ENCODE data around the gene SLC19A1.

SLC19A1 gene

GRCh38 chr21:45467221-45467779 lies 74.9 kb downstream of the SLC19A1 start:
- no peak for DNase-seq (ENCODE audit: low read depth in 2 of 2)

- DNase-seq (ENCODE audit: low read depth in 2 of 2): no peak
Measured at GRCh38 chr21:45466330-45467220, 75.7 kb downstream of the SLC19A1 start.

GRCh38 chr21:45465611-45466329 lies 76.5 kb downstream of the SLC19A1 start:
- DNase-seq (ENCODE audit: low read depth in 2 of 2): no peak

GRCh38 chr21:45465105-45465504 lies 77.1 kb downstream of the SLC19A1 start:
- DNase-seq (ENCODE audit: low read depth in 2 of 2): no peak

- no peak for DNase-seq (ENCODE audit: low read depth in 2 of 2)
Measured at GRCh38 chr21:45464309-45464708, 77.9 kb downstream of the SLC19A1 start.

GRCh38 chr21:45463871-45464270 lies 78.4 kb downstream of the SLC19A1 start:
- DNase-seq (ENCODE audit: low read depth in 2 of 2): no peak

GRCh38 chr21:45461806-45462341 lies 80.4 kb downstream of the SLC19A1 start:
- no peak for DNase-seq (ENCODE audit: low read depth in 2 of 2)

- no peak for DNase-seq (ENCODE audit: low read depth in 2 of 2)
Measured at GRCh38 chr21:45461369-45461750, 80.9 kb downstream of the SLC19A1 start.

GRCh38 chr21:45460611-45461368 lies 81.5 kb downstream of the SLC19A1 start:
- no peak for DNase-seq (ENCODE audit: low read depth in 2 of 2)

GRCh38 chr21:45460011-45460565 lies 82.2 kb downstream of the SLC19A1 start:
- DNase-seq (ENCODE audit: low read depth in 2 of 2): no peak

- no peak for DNase-seq (ENCODE audit: low read depth in 2 of 2)
Measured at GRCh38 chr21:45459171-45460010, 82.8 kb downstream of the SLC19A1 start.

- no peak for DNase-seq (ENCODE audit: low read depth in 2 of 2)
Measured at GRCh38 chr21:45458281-45459170, 83.7 kb downstream of the SLC19A1 start.

- no peak for DNase-seq (ENCODE audit: low read depth in 2 of 2)
Measured at GRCh38 chr21:45457832-45458172, 84.4 kb downstream of the SLC19A1 start.

GRCh38 chr21:45457161-45457831 lies 84.9 kb downstream of the SLC19A1 start:
- no peak for DNase-seq (ENCODE audit: low read depth in 2 of 2)

GRCh38 chr21:45456584-45457160 lies 85.6 kb downstream of the SLC19A1 start:
- DNase-seq (ENCODE audit: low read depth in 2 of 2): no peak

GRCh38 chr21:45455674-45456583 lies 86.3 kb downstream of the SLC19A1 start:
- no peak for DNase-seq (ENCODE audit: low read depth in 2 of 2)

- no peak for DNase-seq (ENCODE audit: low read depth in 2 of 2)
Measured at GRCh38 chr21:45454926-45455673, 87.1 kb downstream of the SLC19A1 start.
